Spleen (tissue), 7 donors: ENCODE measurements around the gene CD300E.

Experiments used
- POLR2A ChIP-seq, 3 donors: fragments of 450-650 bp; IDR thresholded peaks; one replicate each; pipeline ENCODE4 v1.5.1; 2017; ENCODE audit warnings: antibody characterized with exemption in 3 of 3, mild to moderate bottlenecking in 1 of 3
- POLR2AphosphoS5 ChIP-seq, 3 donors: sonication (generic); formaldehyde crosslinking; IDR thresholded peaks; one replicate each; pipeline ENCODE4 v1.5.1; 2017; ENCODE audit warnings: antibody characterized with exemption in 3 of 3
- TF ChIP-seq, protein P1 (sequence below), 11 experiments: fragments of 200-600 bp in 7 of 11; fragments of 450-650 bp in 4 of 11; sonication (generic) in 4 of 11; IDR thresholded peaks in 8 of 11; conservative IDR thresholded peaks in 3 of 11; 1 replicate in 7 of 11; 2 replicates in 4 of 11; pipeline versions ENCODE4 v1.4.0 to v1.8.0; 2016 to 2021; ENCODE audit warnings: antibody characterized with exemption in 11 of 11, inconsistent platforms in 4 of 11, mild to moderate bottlenecking in 1 of 11
- donor health status: DM: no; HTN: no; CAD: no; lungs with moderate emphysema.
- donor health status: DM: no; HTN: no; CAD: no.
- donor health status: DM: no; HTN: no; CAD: no.

DNA sequence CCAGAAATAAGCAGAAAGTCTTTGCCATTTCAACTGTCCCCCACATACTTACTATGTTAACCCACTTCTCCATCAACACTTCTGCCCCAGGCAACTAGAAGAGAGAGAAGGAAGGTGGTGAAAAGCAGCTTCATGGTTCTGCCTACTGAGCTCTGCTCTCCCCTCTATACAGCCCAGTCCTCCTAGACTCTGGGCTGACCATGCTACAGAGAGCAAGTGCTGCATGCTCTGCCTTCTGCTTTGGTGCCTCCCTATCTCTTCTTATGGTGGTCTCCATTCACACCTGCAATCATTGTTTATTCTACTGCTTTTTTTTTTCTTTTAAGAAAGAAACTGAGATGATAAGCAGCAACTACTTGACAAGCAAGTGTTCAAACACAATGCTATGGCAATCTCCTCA is 20.3 kb upstream of the CD300E start:
- TF ChIP-seq, protein P1, sequence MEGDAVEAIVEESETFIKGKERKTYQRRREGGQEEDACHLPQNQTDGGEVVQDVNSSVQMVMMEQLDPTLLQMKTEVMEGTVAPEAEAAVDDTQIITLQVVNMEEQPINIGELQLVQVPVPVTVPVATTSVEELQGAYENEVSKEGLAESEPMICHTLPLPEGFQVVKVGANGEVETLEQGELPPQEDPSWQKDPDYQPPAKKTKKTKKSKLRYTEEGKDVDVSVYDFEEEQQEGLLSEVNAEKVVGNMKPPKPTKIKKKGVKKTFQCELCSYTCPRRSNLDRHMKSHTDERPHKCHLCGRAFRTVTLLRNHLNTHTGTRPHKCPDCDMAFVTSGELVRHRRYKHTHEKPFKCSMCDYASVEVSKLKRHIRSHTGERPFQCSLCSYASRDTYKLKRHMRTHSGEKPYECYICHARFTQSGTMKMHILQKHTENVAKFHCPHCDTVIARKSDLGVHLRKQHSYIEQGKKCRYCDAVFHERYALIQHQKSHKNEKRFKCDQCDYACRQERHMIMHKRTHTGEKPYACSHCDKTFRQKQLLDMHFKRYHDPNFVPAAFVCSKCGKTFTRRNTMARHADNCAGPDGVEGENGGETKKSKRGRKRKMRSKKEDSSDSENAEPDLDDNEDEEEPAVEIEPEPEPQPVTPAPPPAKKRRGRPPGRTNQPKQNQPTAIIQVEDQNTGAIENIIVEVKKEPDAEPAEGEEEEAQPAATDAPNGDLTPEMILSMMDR (IDR thresholded peaks at IDR 0.05 in 8 of 11, conservative IDR thresholded peaks at IDR 0.05 in 3 of 11), result no peak
- TF ChIP-seq POLR2AphosphoS5 (IDR thresholded peaks at IDR 0.05) (no peak), POLR2A (IDR thresholded peaks at IDR 0.05) (no peak)
